ENCODE data around the gene LIPG. TPM values are rescaled to one million over a fixed set of nuclear protein-coding genes. Genes with fewer than 3 reads are reported as not detected.

The LIPG gene
- total RNA-seq, 1 experiment from 2014 or later = 6.8 TPM

DNA sequence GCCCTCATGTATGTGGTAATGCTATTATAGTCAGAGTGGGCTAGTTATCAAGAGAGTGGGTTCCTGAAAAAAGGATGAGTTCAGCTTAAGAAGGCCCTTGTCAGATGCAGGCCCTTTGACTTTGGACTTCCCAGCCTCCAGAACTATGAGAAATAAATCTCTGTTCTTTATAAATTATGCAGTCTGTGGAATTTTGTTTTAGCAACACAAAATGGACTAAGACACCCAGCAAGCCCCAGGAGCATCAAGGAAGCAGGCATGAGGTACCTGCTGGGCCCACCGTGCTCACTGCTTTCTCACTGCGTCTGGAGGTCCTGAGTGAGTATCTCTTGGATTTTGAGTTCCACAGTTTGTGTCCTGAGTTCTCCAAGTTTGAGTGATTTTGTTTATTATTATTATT lies 35.9 kb upstream of the LIPG start:
- H3K27ac Mint-ChIP-seq = no peak overlapping the region
- no peak for TF ChIP-seq NFYB (CRISPR knock-in tag; conservative IDR thresholded peaks at IDR 0.05; ENCODE audit: low read depth)
- TF ChIP-seq TEAD4 (CRISPR knock-in tag; IDR thresholded peaks at IDR 0.05) = no peak
- no peak for TF ChIP-seq ZNF396 (CRISPR knock-in tag; IDR thresholded peaks at IDR 0.05; ENCODE audit: borderline replicate concordance)
- TF ChIP-seq KAT7 (CRISPR knock-in tag; IDR thresholded peaks at IDR 0.05; ENCODE audit: borderline replicate concordance) = no peak
- TF ChIP-seq JAZF1 (CRISPR knock-in tag; IDR thresholded peaks at IDR 0.05) = no peak
- TF ChIP-seq RORB (CRISPR knock-in tag; IDR thresholded peaks at IDR 0.05) = no peak
- TF ChIP-seq ETV6 (CRISPR knock-in tag; IDR thresholded peaks at IDR 0.05) = no peak
- no peak for TF ChIP-seq CREM (CRISPR knock-in tag; IDR thresholded peaks at IDR 0.05)
- peaks cover 15% of the 10 kb centered on the region for H3K9me3 Mint-ChIP-seq
- peaks cover 4% of the 10 kb centered on the region for H3K27me3 Mint-ChIP-seq (ENCODE audit: low read depth)
- DNase-seq (ENCODE audit: low spot score) = no peak
- no peak overlapping the region for H3K4me3 Mint-ChIP-seq
- peaks cover 25% of the 10 kb centered on the region for H3K4me1 Mint-ChIP-seq
- no peak for ATAC-seq
- ChIA-PET POLR2A (no interaction called here), CTCF (no interaction called here)
- peaks cover 9% of the 10 kb centered on the region for H3K36me3 Mint-ChIP-seq

DNA sequence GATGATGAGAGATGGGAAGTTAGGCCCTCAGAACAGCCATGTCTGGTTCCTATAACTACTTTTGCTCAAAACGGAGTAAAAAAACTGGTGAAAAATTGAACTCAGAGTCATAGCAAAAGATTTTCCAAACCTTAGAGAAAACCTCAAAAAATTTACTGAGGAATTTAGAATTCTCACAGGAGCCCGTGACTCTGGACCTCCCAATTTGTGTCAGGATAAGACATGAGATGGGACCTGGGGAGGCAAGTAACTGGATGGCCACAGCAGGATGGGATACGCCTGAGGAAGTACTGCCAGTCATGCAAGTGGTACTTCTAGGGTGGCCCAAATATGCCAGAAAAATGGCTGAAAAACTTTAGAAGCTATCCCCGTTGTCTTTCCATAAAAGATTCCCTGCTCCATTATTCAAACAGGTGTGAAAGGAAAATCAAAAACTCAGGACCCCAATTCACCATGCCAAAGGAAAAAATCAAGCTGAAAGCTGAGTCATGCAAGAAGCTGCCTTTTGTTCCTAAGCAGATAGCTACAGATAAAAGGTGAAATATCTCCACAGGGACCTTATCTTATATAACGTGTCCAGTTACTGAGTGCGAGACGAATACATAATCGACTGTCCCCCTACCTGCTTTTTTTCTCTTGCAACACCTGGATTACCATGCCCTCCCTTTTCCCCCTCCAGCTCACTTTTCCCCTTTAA lies 34.1 kb upstream of the LIPG start:
- Mint-ChIP-seq H3K27me3 (ENCODE audit: low read depth) (peaks cover 4% of the 10 kb centered on the region), H3K27ac (no peak overlapping the region), H3K9me3 (peaks cover 15% of the 10 kb centered on the region), H3K36me3 (peaks cover 9% of the 10 kb centered on the region), H3K4me3 (no peak overlapping the region), H3K4me1 (peaks cover 21% of the 10 kb centered on the region)
- POLR2A ChIA-PET = no interaction called here
- TF ChIP-seq SMAD3 (CRISPR knock-in tag; IDR thresholded peaks at IDR 0.05; ENCODE audit: borderline replicate concordance) (no peak), MXD4 (CRISPR knock-in tag; IDR thresholded peaks at IDR 0.05; ENCODE audit: borderline replicate concordance) (no peak), ZNF219 (CRISPR knock-in tag; IDR thresholded peaks at IDR 0.05; ENCODE audit: borderline replicate concordance) (no peak), PRRX2 (CRISPR knock-in tag; IDR thresholded peaks at IDR 0.05) (no peak), CREM (CRISPR knock-in tag; IDR thresholded peaks at IDR 0.05) (no peak), TEAD4 (CRISPR knock-in tag; IDR thresholded peaks at IDR 0.05) (no peak), ESRRA (CRISPR knock-in tag; IDR thresholded peaks at IDR 0.05; ENCODE audit: borderline replicate concordance) (no peak), HMGA2 (CRISPR knock-in tag; IDR thresholded peaks at IDR 0.05) (no peak), ZNF317 (CRISPR knock-in tag; IDR thresholded peaks at IDR 0.05; ENCODE audit: borderline replicate concordance, low read depth) (no peak)
- TF ChIP-seq, protein P1, sequence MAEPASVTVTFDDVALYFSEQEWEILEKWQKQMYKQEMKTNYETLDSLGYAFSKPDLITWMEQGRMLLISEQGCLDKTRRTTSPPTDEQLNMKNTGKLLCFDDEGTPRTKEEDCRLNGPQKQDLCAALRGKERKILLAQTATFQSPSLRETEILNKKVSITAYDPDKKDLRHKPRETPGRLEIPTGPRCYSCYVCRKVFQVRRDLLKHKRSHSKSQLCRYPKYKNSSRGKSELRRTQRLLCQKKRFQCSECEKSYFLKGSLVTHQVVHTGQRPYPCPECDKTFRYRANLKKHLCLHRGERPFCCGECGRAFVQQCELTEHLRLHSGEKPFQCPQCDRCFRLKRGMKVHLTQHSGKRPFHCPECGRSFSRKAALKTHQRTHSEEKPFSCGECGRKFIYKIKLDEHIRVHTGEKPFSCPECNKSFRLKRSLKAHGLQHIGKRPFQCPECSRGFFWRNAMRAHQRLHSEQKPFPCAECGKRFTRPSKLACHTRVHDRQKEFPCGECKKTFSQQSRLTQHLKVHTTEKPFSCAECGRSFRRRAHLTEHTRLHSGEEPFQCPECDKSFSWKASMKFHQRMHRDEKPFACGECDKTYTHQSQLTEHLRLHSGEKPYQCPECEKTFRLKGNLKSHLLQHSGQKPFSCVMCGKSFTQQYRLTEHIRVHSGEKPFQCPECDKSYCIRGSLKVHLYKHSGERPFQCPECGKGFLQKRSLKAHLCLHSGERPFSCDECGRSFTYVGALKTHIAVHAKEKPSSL (CRISPR knock-in tag; conservative IDR thresholded peaks at IDR 0.05) = no peak
- TF ChIP-seq, protein P2, sequence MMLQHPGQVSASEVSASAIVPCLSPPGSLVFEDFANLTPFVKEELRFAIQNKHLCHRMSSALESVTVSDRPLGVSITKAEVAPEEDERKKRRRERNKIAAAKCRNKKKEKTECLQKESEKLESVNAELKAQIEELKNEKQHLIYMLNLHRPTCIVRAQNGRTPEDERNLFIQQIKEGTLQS (CRISPR knock-in tag; conservative IDR thresholded peaks at IDR 0.05) = no peak
- CTCF ChIA-PET = no interaction called here
- no peak for DNase-seq (ENCODE audit: low spot score)
- no peak for ATAC-seq

DNA sequence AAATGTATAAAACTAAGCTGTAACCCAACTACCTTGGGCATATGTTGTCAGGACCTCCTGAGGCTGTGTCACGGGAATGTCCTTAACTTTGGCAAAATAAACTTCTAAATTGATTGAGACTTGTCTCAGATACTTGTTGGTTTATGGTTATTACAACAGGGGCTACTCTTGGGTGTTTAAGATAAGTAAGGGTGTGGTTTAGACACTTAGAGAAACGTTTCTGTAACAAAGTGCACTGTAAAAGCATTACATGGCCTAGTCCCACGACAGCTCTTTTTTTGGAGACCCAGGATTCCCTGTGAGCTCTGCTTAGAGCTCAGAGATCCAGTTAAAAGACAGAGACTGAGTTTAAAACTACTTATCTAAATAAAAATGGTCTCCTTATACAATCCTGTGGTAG lies 32.3 kb upstream of the LIPG start:
- Mint-ChIP-seq H3K27me3 (ENCODE audit: low read depth) (peaks cover 4% of the 10 kb centered on the region), H3K4me1 (peaks cover 22% of the 10 kb centered on the region), H3K4me3 (no peak overlapping the region), H3K36me3 (peaks cover 10% of the 10 kb centered on the region), H3K27ac (no peak overlapping the region), H3K9me3 (peaks cover 16% of the 10 kb centered on the region)
- ChIA-PET POLR2A (no interaction called here), CTCF (interaction anchor here (0.9 kb wide), 1 partner anchor 19 kb away, joined by 4 read pairs; no protein-coding TSS in a partner anchor)
- no peak for ATAC-seq
- DNase-seq (ENCODE audit: low spot score) = no peak
- TF ChIP-seq USF2 (CRISPR knock-in tag; IDR thresholded peaks at IDR 0.05) (no peak), SOX15 (CRISPR knock-in tag; IDR thresholded peaks at IDR 0.05) (no peak), MXD4 (CRISPR knock-in tag; IDR thresholded peaks at IDR 0.05; ENCODE audit: borderline replicate concordance) (no peak), SMAD3 (CRISPR knock-in tag; IDR thresholded peaks at IDR 0.05; ENCODE audit: borderline replicate concordance) (no peak), PRDM15 (CRISPR knock-in tag; IDR thresholded peaks at IDR 0.05) (no peak), MYBL2 (CRISPR knock-in tag; IDR thresholded peaks at IDR 0.05) (no peak)
